AG04449 (cell line): ENCODE data around the gene GRXCR1.

Experiments
- CTCF ChIA-PET: fragments of 350-600 bp; formaldehyde crosslinking; extraction: SDS; loops from one replicate; lab custom pipeline; 2021; ENCODE audit warnings: antibody characterized with exemption; lab: Yijun Ruan, JAX
- POLR2A ChIA-PET: fragments of 400-600, 350-600 bp; formaldehyde crosslinking; extraction: SDS; loops from one replicate; lab custom pipeline; 2020; ENCODE audit warnings: antibody characterized with exemption, inconsistent platforms; lab: Yijun Ruan, JAX
- DNase-seq: peaks from one replicate; pipeline ENCODE4 v3.0.0-alpha.2; 2010; ENCODE audit warnings: low read depth, low spot score
- H3K4me3 ChIP-seq: 2 replicates; pipeline ENCODE4 v1.5.1; 2011; ENCODE audit warnings: low read depth, mild to moderate bottlenecking, control low read depth, low read length
- CTCF ChIP-seq: IDR thresholded peaks from one replicate; pipeline ENCODE4 v1.5.1; 2011; ENCODE audit warnings: mild to moderate bottlenecking, moderate library complexity, low read length, control low read depth, inconsistent platforms; ENCODE audit not compliant: insufficient read depth; ENCODE audit errors: missing control alignments

Gene GRXCR1

DNA sequence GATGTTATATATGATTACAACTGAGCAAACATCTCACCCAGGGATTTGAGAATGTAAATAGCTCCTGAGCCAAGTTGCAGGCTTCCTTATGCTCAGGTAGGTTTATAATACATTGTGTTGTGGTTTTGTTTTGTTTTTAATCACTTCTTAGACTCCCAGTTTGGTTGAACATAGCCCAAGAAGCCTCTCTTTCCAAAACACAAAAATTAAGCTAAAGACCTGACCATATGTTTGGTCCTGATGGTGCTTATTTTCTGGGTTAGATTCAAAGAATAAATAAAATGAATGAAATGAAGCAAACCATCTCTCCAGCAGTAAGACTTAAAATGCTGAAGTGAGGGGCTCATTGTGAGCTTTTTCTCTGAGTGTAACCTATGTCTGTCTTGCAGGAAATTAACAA, 93.5 kb downstream of the GRXCR1 start:
- POLR2A ChIA-PET, result no interaction called here
- no peak overlapping the region for H3K4me3 ChIP-seq
- no peak for DNase-seq
- no peak for TF ChIP-seq CTCF
- CTCF ChIA-PET, result interaction anchor here (1.0 kb wide), 1 partner anchor 9 kb away, joined by 3 read pairs; no protein-coding TSS in a partner anchor

- peak; percentile 33 for TF ChIP-seq CTCF
- no peak overlapping the region for H3K4me3 ChIP-seq
- ChIA-PET CTCF (interaction anchor here (1.0 to 2.8 kb wide), 6 partner anchors 9 to 1637 kb away, joined by 3 to 12 read pairs (median 4); no protein-coding TSS in a partner anchor), POLR2A (no interaction called here)
- no peak for DNase-seq
Observed at GRCh38 chr4:42995343-42995944, 102.9 kb downstream of the GRXCR1 start.

GRCh38 chr4:43008793-43009192, 116.3 kb downstream of the GRXCR1 start:
- POLR2A ChIA-PET, result no interaction called here
- TF ChIP-seq CTCF, result no peak
- H3K4me3 ChIP-seq, result no peak overlapping the region
- CTCF ChIA-PET, result no interaction called here
- no peak for DNase-seq

- H3K4me3 ChIP-seq, result no peak overlapping the region
- ChIA-PET CTCF (no interaction called here), POLR2A (no interaction called here)
- no peak for TF ChIP-seq CTCF
- DNase-seq, result no peak
Observed at GRCh38 chr4:43014256-43014655, 121.7 kb downstream of the GRXCR1 start.

- no peak for TF ChIP-seq CTCF
- ChIA-PET POLR2A (no interaction called here), CTCF (no interaction called here)
- H3K4me3 ChIP-seq, result no peak overlapping the region
- no peak for DNase-seq
Observed at GRCh38 chr4:43041632-43042031, 149.1 kb downstream of the GRXCR1 start.

DNA sequence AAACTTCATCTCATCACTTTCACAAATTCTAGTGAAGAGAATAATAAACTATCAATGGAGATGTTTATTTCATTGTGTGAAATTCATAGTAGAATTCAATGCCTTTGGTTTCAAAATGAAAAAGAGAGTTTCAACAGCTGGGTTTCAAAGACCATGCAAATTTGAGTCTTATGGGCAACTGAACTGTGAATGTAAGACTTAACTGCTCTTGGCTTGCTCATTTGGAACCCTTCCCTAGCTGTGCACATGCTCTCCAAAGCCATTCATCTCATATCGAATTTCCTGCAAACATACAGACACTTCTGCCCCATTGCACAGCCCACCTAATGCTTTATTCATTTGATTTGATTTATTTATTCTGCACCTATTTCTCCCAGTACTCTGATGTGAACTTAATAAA, 154.5 kb downstream of the GRXCR1 start:
- DNase-seq, result no peak
- ChIA-PET CTCF (no interaction called here), POLR2A (no interaction called here)
- TF ChIP-seq CTCF, result no peak
- H3K4me3 ChIP-seq, result no peak overlapping the region
